Fibroblast of mammary gland (primary cell): ENCODE results near the gene ARHGEF28.

Experiments used
- DNase-seq: peaks from one replicate; pipeline ENCODE4 v3.0.0-alpha.2; 2010; ENCODE audit warnings: low read depth
- H3K4me3 ChIP-seq: 2 replicates; pipeline ENCODE4 v1.5.1; 2011; ENCODE audit warnings: low read depth, mild to moderate bottlenecking, low read length, moderate library complexity; ENCODE audit not compliant: control insufficient read depth
- CTCF ChIP-seq: conservative IDR thresholded peaks from 2 replicates; pipeline ENCODE4 v1.5.1; 2011; ENCODE audit warnings: low read depth, low read length, inconsistent platforms; ENCODE audit not compliant: control insufficient read depth, insufficient read depth

ARHGEF28 gene

DNA sequence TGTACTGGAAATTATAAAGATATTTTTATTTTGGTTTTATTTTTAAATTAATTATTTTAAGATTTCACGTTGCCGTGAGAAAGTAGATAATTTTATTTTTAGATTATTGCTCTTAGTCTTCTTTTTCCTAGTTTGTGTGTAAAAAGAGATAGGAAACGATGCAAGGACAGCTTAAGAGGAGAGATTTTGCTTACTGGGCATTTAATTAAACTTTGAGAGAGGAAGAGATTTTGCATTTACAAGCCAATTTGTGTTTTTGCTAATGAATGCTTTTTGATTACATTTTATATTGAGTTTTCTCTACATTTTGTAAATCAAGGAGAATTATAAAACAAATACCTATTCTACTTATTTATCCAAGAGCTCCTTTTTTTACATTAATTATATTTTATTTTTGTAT lies 64.0 kb downstream of the ARHGEF28 start:
- no peak for TF ChIP-seq CTCF
- no peak for DNase-seq

DNA sequence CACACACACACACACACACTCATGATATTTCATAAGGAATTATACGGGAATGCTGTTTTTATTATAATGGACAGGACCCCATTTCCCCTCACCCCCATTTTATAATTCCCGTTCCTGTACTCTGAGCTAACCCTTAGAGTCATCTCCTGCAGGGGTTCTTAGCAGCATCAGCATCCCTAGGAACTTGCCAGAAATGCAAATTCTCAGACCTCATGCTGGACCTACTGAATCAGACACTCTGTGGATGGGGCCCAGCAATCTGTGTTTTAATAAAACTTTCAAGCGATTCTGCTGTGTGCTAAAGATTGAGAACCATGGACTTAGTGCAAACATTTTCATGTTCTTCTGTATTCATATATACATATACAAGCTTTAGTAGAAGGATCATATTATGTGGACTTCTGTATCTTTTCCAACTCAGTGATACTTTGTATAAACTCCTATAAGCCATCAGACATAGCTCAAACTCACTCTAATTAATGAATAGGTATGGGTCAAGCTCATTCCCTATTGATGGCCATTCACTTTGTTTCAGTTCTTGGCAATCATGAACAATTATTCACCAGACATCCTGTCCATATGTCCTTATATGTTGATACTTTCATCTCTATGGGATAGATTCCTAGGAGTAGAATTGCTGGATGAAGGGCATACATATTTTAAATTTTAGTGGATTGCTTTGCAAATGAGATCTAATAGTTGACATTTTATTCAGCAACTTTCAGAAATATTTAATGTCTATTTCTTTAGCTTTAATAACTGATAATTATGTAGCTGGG lies 65.5 kb downstream of the ARHGEF28 start:
- TF ChIP-seq CTCF: no peak
- DNase-seq: peak; percentile 27
- H3K4me3 ChIP-seq: no peak overlapping the region

More for the DNA sequence above, 64.0 kb downstream of the ARHGEF28 start:
- no peak overlapping the region for H3K4me3 ChIP-seq

DNA sequence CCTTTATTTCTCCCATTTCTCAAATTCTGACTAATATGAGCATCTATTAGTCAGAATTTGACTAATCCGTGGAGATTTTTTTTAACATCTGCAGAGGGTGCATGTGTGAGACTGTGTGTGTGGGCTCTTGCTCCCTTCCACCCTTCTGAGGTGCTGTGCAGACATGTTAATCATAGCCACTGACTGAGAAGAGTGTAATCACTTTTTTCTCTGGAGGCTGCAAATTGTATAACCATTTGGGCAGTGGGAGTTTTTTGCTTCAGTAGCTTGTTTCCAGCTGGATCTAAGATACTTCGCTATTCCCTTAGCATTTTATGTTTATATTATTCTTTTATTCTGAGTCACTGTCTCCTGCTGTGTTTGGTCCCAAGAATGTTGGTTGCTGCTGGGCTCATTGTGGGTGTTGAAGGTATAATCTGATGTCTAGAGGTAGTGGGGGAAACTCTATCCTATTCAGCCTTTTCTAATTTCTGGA lies 66.2 kb downstream of the ARHGEF28 start:
- TF ChIP-seq CTCF: no peak
- H3K4me3 ChIP-seq: no peak overlapping the region
- peak; percentile 89 for DNase-seq

DNA sequence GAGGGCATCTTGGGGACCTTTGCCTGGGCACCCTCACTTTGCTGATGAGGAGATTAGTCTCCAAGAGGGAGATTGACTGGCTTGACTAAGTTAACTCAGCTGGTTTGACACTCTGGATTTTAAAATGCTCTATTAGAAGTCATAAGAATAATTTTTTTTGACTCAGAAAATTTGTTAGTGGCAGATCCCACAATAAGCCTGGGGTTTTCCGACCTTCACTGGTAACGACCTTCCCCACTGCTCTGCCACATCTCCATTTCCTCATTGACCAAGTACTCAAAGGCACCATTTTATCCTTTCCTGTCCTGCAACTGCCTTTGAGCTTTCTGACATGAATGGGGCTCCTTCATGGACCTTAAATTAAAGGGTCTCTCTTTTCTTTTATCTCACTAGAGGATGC lies 67.0 kb downstream of the ARHGEF28 start:
- DNase-seq: no peak
- TF ChIP-seq CTCF: no peak
- no peak overlapping the region for H3K4me3 ChIP-seq

DNA sequence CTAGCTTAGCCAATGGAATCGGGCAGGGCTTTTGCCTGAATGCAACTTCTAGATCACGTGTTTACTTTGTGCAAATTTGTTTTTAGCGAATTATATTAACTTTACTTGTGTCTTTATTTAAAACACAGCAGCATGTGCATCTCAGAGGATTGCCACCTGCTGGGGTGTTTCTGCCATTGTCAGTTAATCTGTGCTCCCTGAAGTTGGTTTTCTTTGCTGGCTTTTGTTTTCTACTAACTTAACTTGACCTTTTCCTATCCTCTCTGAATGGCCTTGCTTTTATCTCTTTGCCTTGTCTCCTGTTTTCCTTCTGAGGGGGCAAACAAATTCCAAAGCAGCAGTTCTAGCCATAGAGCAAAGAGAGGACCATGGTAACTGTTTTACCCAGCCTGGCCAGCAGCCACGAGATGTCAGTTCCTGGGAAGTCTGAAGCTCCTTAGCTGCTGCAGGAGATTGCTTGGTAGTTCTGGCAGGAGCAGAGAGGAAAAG lies 67.6 kb downstream of the ARHGEF28 start:
- H3K4me3 ChIP-seq: no peak overlapping the region
- DNase-seq: peak; percentile 57
- TF ChIP-seq CTCF: peak; percentile 63

- no peak for TF ChIP-seq CTCF
- DNase-seq: no peak
- no peak overlapping the region for H3K4me3 ChIP-seq
These were observed 68.1 kb downstream of the ARHGEF28 start for GRCh38 chr5:73694089-73694488.
